WI38 (cell line): ENCODE measurements around the gene NFIA.

Source experiments
- H3K4me3 ChIP-seq: 2 replicates; pipeline ENCODE4 v1.5.1; 2011; ENCODE audit warnings: low read depth, mild to moderate bottlenecking, control low read depth, low read length
- TF ChIP-seq, protein P1 (sequence below): IDR thresholded peaks from 2 replicates; pipeline ENCODE4 v1.5.1; 2012; ENCODE audit warnings: low read depth, mild to moderate bottlenecking, control low read depth, low read length

Gene NFIA

DNA sequence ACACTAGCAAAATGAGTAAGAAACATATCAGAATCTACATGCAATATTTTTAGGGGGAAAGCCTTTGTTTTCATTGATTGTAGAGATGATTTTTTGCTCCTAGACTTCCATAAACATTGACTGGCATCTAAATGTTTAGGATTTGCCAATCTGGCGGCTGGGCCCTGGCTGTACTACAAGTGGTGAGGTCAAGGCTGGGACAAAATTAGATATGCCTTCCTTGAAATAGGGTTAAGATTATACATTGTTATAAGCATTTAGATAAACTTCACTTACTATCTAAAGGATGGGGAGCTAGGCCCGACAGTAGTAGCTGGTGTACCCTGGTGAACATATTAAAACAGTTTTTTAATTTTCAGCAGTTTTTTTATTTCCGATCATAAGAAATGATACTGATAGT is 5.2 kb downstream of the NFIA start:
- H3K4me3 ChIP-seq = no peak overlapping the region
- TF ChIP-seq, protein P1, sequence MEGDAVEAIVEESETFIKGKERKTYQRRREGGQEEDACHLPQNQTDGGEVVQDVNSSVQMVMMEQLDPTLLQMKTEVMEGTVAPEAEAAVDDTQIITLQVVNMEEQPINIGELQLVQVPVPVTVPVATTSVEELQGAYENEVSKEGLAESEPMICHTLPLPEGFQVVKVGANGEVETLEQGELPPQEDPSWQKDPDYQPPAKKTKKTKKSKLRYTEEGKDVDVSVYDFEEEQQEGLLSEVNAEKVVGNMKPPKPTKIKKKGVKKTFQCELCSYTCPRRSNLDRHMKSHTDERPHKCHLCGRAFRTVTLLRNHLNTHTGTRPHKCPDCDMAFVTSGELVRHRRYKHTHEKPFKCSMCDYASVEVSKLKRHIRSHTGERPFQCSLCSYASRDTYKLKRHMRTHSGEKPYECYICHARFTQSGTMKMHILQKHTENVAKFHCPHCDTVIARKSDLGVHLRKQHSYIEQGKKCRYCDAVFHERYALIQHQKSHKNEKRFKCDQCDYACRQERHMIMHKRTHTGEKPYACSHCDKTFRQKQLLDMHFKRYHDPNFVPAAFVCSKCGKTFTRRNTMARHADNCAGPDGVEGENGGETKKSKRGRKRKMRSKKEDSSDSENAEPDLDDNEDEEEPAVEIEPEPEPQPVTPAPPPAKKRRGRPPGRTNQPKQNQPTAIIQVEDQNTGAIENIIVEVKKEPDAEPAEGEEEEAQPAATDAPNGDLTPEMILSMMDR = no peak

DNA sequence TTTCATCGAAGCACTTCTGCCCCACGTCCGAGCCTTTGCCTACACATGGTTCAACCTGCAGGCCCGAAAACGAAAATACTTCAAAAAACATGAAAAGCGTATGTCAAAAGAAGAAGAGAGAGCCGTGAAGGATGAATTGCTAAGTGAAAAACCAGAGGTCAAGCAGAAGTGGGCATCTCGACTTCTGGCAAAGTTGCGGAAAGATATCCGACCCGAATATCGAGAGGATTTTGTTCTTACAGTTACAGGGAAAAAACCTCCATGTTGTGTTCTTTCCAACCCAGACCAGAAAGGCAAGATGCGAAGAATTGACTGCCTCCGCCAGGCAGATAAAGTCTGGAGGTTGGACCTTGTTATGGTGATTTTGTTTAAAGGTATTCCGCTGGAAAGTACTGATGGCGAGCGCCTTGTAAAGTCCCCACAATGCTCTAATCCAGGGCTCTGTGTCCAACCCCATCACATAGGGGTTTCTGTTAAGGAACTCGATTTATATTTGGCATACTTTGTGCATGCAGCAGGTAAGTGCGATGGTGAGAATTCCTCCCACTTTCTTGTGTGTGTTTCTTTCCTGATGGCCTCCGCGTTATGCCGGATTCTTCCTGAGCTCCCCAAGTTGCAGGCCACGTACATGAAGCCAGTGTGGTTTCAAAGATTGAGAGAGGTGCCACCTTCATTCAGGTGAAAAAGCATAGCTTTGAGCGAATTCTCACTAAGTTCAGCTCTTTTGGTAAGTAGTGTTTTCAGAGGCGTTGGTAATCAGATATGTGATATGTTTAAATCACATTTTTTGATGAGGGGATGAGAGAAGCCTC is 6.0 kb downstream of the NFIA start:
- H3K4me3 ChIP-seq = no peak overlapping the region
- TF ChIP-seq, protein P1 = no peak

DNA sequence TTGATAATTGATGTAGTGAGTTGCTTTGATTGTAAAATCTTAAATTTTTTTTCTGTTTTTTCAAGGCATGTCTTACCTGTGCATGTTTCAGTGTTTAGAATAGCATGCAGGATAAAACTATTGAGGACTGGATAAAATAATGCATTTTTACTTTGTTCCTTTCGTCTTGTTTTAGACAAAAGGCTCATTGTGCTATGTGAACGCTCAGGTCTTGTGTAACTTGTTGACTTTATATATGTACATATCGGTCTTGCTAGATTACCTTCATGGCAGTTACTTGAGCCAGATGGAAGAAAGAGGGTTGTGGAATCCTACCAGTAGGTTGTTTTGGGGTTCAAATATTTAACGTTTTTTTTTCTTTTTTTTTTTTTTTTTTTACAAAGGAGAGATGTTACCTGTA is 7.0 kb downstream of the NFIA start:
- no peak overlapping the region for H3K4me3 ChIP-seq
- TF ChIP-seq, protein P1 = no peak

DNA sequence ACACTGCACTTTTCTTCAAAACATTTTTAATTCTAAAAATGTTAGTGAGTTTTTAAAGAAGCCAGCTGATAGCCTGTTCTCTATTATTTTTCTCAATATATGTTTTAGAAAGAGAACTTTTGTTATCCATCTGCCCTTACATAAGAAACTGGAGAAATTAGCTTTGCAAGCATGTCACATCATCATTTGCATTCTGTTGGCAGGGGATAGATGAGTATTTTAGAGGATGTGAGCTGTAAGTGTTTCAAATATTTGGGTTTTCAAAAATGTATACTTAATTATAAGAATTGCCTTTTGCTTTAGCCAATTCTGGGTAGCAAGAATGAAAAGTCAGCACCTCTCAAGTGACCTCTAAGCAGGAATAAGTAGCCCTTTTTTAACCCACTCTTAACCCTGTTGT is 7.4 kb downstream of the NFIA start:
- TF ChIP-seq, protein P1 = no peak

DNA sequence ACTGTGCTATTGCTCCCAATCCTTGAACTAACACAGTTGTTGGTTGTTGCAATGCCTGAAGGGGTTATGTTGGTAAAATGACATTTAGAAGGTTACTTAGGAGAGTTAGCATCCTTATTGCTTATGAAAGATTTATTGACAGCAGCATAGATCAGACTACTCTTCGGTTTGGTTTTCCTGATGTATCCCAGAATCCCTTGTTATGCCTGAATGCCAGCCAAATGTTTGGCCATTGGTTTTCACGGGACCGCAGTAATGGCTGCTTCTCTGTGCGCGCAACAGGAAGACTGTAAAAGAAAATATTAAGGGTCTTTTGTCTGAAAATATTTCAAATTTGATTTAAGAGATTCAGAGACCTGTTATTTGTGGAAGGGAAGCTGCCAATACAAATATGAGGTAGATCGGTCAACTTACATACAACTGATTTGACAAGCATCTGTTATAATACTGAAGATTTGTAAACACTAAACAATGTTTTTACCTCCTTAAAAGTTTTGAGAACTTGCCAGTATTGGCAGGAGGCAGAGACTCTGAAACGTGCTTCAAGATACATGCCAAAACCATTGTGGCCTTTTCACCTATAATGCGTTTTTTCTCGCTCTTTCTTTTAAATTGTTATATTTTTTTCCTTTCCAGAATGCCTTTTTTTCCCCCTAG is 8.3 kb downstream of the NFIA start:
- TF ChIP-seq, protein P1 = no peak

More for the DNA sequence above, 7.4 kb downstream of the NFIA start:
- no peak overlapping the region for H3K4me3 ChIP-seq

DNA sequence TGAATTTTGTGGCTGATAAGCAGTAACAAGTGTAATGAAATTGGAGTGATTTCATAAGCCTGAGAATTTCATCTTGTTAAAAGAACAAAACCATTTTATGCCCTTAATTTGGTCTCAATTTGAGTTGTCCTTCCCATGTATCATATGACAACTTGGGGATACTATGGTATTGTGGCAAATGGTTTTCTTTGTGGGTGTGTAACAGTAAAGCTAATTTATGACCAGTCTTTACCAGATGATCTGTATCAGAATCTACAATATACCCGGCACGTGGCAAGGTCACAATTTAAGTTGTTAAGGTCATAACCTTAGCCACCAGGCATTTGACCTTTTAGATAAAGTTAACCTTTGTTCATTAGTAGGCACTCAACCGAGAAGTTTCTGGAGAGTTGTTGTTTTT is 9.1 kb downstream of the NFIA start:
- TF ChIP-seq, protein P1 = no peak
- no peak overlapping the region for H3K4me3 ChIP-seq

More for the DNA sequence above, 8.3 kb downstream of the NFIA start:
- H3K4me3 ChIP-seq = no peak overlapping the region

DNA sequence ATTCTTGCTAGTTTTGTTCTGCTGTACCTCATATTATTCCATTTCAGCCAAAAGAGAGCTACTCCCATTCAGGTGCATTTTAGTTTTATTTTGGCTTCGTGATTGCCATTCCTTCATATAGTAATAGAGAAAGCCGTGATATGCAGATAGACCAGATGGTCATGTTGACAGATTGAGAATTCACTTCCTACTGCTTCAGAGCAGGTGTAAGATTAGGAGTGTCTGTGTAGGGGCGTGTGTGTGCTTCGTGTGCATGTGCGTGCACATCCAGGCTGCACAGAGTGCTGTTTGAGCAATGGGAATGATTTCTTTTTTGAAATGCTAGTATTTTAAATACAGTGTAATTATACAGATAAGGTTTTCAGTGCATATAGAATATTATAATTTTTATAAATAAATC is 10.3 kb downstream of the NFIA start:
- TF ChIP-seq, protein P1 = no peak

More for the DNA sequence above, 10.3 kb downstream of the NFIA start:
- H3K4me3 ChIP-seq = no peak overlapping the region
